G401.6 (cell line): Measurements from ENCODE around the gene KRTAP10-6.
"Not testable (repeated sequence)": the region's sequence is repeated elsewhere in the genome, so short reads cannot be mapped to it uniquely, and the experiment has no call there.

Experiments
- FAIRE-seq: peaks from 2 replicates; lab custom pipeline; 2012; peaks lifted over from hg19 to GRCh38; lab: Jason Lieb, UNC

The KRTAP10-6 gene

GRCh38 chr21:44575307-44576024 lies 16.8 kb downstream of the KRTAP10-6 start:
- no peak for FAIRE-seq

- no peak for FAIRE-seq
These were observed 17.6 kb downstream of the KRTAP10-6 start for GRCh38 chr21:44574457-44575306.

- FAIRE-seq = not testable (repeated sequence)
These were observed 18.5 kb downstream of the KRTAP10-6 start, which contains the start of gene KRTAP10-4 for GRCh38 chr21:44573630-44574456. KRTAP10-4 (plus strand) TSS chr21:44573729; CDS start chr21:44573759, 30 bp downstream.

- no peak for FAIRE-seq
These were observed 19.2 kb downstream of the KRTAP10-6 start for GRCh38 chr21:44572959-44573583.

- no peak for FAIRE-seq
These were observed 20.2 kb downstream of the KRTAP10-6 start for GRCh38 chr21:44571844-44572782.

GRCh38 chr21:44571296-44571695 lies 21.0 kb downstream of the KRTAP10-6 start:
- no peak for FAIRE-seq

GRCh38 chr21:44569861-44570517 lies 22.3 kb downstream of the KRTAP10-6 start:
- FAIRE-seq = no peak

GRCh38 chr21:44568667-44569556 lies 23.4 kb downstream of the KRTAP10-6 start:
- no peak for FAIRE-seq

GRCh38 chr21:44568261-44568660 lies 24.0 kb downstream of the KRTAP10-6 start:
- FAIRE-seq = no peak

GRCh38 chr21:44567481-44568171 lies 24.7 kb downstream of the KRTAP10-6 start:
- no peak for FAIRE-seq

- FAIRE-seq = no peak
These were observed 25.9 kb downstream of the KRTAP10-6 start for GRCh38 chr21:44566403-44566802.

- no peak for FAIRE-seq
These were observed 27.3 kb downstream of the KRTAP10-6 start for GRCh38 chr21:44564886-44565598.

GRCh38 chr21:44564099-44564498 lies 28.2 kb downstream of the KRTAP10-6 start:
- FAIRE-seq = no peak

- FAIRE-seq = no peak
These were observed 33.6 kb downstream of the KRTAP10-6 start, which contains the start of gene KRTAP10-3 for GRCh38 chr21:44558695-44559094. KRTAP10-3 (minus strand) TSS chr21:44558795; CDS start chr21:44558715, 80 bp downstream.

- not testable (repeated sequence) for FAIRE-seq
These were observed 34.0 kb downstream of the KRTAP10-6 start for GRCh38 chr21:44558329-44558675.

- FAIRE-seq = no peak
These were observed 34.6 kb downstream of the KRTAP10-6 start for GRCh38 chr21:44557491-44558328.

- FAIRE-seq = no peak
These were observed 35.4 kb downstream of the KRTAP10-6 start for GRCh38 chr21:44556879-44557278.
